Erythroblast (primary cell): ENCODE results near the gene CDKL1.

ENCODE experiments used
- GATA1 ChIP-seq: IDR thresholded peaks from 2 replicates; pipeline ENCODE4 v1.6.1; 2011; ENCODE audit warnings: low read depth, mild to moderate bottlenecking, control low read depth, low read length, moderate library complexity
- POLR2A ChIP-seq: IDR thresholded peaks from 2 replicates; pipeline ENCODE4 v1.6.1; 2011; ENCODE audit warnings: mild to moderate bottlenecking, low read length

GRCh38 chr14:50331596-50331995 lies 65.1 kb downstream of the CDKL1 start:
- TF ChIP-seq POLR2A (no peak), GATA1 (no peak)
